NCI-H82 treated with DMSO at 0.1 percent for 48 hours (cell line): ENCODE measurements around the gene ZNF787.

ENCODE experiments used
- DNase-seq: peaks from one replicate; lab custom pipeline; 2025; ENCODE audit not compliant: unreplicated experiment; lab: John Stamatoyannopoulos, UW

Gene ZNF787

DNA sequence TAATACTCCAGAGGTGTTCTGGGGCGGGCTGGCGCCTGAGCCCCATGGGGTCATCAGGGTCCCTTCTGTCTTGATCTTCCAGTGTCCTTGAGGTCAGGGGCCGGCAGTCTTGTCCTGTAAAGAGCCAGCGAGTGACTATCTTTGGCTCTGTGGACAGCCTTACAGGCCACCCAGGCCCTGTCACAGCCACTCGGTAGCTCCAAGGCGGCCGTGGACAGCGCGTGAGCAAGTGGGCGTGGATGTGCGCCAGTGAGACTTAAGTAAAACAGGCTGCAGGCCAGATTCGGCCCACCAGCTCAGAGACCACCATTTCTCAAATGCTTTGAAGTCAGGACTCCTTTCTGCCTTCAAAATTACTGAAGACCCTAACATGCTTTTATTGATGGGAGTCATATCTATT is 23.7 kb upstream of the ZNF787 start:
- DNase-seq = no peak

- no peak for DNase-seq
These were observed 23.3 kb upstream of the ZNF787 start for GRCh38 chr19:56144376-56144775.

DNA sequence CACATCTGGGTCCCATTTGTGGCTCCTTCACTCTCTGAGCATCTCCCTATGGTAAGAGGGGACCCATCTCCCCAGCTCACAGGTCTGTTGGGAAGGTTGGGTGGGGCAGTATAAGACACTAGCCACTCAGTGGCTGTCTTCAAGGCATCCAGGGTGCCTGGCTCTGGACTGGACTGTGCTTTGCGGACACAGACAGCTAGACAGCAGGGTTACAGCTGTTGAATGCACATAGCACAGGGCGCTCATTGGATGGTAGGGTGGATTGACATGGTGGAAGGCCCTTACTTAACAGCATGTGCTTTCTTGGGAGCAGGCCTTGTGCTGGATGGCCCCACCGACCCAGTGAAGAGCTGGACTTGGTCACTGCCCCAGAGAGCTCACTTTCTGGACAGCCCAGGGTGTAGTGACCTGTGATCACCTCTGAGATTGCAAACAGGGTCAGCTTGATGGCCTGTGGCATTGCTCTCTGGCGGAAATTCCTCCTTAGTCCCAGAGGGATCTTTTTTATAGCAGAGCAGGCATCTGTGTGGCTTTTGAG is 21.9 kb upstream of the ZNF787 start:
- DNase-seq = no peak

GRCh38 chr19:56142087-56142787 is 21.1 kb upstream of the ZNF787 start:
- DNase-seq = no peak

GRCh38 chr19:56141417-56141993 is 20.4 kb upstream of the ZNF787 start:
- no peak for DNase-seq

DNA sequence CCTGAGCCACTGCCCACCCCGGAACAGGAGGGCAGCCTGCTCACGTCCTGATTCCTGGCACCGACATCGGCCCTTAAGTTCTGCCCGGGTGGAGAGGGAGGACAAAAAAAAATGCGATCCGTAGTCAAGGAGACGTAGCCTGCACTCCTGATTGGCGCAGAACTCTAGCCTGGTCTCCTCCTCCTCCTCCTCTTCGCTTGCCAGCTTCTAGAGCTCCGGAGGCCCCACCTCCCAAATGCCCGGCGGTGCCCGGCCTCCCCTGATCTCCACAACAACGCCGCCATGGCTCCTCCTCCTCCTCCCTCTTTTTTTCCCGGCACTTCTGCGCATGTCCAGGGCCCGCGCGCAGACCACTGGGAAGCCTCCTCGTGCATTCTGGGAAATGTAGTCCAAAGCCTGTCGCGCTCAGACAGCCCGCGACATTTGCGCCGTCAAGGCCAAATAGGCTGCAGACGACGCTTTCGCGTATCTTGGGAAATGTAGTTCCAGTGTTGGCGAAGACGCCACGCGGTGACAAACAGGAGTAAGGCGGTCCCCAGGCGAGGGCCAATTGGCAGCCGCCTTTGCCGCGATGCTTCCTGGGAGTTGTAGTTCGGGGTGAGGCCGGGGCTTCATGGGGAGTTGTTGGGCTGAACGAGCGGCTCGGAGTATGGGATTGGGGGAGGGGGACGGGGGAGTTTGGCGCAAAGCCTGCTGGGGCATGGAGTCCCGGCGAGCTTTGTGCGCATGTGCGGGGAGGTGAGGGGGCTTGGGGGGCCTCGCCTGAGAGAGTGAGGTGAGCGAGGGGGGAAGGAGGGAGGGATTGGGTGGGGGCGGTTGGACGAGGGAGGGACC is 19.7 kb upstream of the ZNF787 start, which contains the start of gene ZNF444:
TSS of gene ZNF444 (plus strand) at position 705 of the 834 bp plus-strand sequence. CDS start 5,625 bp downstream, outside the sequence.
- DNase-seq = peak; percentile 100

- no peak for DNase-seq
These were observed 18.9 kb upstream of the ZNF787 start for GRCh38 chr19:56139847-56140582.

DNA sequence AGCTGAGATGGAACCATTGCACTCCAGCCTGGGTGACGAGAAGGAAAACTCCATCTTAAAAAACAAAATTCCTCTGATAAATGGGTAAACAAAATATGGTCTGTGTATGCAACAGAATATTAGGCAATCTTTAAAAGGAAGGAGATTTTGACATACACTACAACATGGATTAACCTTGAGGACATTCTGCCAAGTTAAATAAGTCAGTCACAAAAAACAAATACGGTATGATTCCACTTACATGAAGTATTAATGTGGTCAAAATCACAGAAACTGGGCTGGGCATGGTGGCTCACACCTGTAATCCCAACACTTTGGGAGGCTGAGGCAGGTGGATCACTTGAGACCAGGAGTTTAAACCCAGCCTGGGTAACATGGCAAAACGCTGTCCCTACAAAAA is 17.0 kb upstream of the ZNF787 start:
- DNase-seq = no peak

DNA sequence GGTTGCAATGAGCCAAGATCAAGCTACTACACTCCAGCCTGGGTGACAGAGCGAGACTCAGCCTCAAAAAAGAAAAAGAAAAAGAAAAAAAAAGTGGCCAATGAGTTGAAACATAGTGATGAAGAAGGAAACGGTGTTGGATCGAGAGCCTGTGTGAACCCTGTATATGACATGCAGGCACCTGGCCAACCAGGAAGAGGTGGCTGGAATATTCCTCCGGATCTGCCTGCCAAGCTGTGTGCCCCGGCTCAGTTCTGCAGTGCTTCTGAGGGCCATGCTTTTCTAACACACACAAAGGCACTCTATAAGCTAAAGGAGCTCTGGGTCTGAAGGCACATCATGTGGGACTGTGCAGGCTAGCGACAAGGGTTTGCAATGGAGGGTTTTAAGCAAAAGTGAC is 16.3 kb upstream of the ZNF787 start:
- DNase-seq = no peak

DNA sequence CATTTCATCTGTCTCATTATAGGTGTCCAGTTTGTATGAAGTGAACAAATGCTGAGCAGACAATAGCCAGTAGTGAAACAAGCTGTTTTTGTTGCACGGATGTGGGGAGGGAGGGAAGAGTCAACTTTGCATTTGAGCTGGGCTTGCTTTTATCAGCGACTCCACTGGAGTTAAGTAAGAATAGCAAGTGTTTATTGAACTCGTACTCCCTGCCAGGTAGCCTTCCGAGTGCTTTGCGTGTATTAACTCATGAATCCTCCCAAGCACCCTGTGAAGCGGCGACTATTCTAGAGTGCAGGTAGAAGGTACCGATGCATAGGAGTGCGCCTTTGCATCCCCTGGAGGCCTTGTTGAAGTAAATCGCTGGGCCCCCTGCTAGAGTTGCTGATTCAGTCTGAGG is 15.3 kb upstream of the ZNF787 start:
- DNase-seq = no peak

GRCh38 chr19:56134654-56134921 is 13.5 kb upstream of the ZNF787 start:
- DNase-seq = no peak

DNA sequence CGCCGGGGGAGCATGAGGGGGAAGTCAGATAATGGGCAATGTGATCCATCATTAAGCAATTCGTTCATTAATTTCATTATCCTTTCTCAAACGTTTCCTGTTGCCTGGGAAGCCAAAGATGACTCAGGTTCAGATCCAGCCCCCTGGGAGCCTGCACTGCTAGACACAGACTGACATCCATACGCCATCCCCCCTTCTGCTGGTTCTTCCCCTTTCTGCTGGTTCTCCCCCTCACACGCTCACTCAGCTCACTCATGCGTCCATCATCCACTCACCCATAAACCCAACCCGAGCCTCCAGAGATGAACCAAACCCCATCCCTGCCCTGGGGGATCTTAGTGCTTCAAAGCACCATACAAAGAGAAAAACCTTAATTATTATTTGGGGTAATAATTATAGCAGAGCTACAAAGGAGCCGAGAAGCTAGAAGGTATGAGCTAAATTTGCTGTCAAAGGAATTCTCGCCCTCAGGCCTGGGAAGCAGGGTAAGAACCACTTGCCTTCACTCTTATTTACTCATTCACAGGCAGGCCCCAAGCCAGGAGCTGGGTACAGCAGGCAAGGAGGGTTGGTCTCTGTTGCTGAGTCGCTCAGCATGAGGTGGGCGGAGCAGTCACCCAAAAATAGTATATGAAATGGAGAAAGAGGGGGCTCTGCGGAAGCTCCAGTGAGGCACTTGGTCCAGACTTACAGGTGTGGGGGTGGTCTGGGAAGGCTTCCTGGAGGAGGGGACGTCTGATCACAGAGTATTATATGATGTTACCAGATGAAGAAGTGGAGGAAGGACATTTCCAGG is 13.0 kb upstream of the ZNF787 start:
- DNase-seq = no peak

DNA sequence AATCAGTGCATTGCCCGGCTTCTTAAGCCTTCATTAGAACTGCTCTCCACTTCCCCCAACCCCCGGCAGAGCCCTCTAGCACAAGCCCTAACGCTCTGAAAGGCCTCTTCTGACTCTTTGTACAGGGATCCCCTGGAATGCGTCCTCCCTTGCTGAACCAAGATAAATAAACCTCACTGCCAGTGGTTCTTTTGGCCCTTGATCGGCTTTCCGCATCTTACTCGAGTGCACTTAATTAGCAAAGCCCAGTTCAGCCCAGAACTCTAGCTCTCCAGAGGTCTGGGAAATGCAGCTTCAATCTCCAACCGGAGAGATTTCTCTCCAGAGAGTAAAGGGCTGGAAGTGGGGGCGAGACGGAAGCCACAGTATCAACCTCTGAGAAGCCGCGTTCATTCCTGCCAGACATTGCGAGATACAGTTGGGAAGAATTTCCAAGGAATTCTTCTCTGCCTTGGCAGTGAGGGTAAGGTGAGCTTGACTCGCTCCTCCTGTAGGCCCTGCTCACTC is 11.3 kb upstream of the ZNF787 start:
- DNase-seq = no peak

GRCh38 chr19:56131651-56132050 is 10.6 kb upstream of the ZNF787 start:
- DNase-seq = no peak

- DNase-seq = no peak
These were observed 8.9 kb upstream of the ZNF787 start for GRCh38 chr19:56130006-56130405.

DNA sequence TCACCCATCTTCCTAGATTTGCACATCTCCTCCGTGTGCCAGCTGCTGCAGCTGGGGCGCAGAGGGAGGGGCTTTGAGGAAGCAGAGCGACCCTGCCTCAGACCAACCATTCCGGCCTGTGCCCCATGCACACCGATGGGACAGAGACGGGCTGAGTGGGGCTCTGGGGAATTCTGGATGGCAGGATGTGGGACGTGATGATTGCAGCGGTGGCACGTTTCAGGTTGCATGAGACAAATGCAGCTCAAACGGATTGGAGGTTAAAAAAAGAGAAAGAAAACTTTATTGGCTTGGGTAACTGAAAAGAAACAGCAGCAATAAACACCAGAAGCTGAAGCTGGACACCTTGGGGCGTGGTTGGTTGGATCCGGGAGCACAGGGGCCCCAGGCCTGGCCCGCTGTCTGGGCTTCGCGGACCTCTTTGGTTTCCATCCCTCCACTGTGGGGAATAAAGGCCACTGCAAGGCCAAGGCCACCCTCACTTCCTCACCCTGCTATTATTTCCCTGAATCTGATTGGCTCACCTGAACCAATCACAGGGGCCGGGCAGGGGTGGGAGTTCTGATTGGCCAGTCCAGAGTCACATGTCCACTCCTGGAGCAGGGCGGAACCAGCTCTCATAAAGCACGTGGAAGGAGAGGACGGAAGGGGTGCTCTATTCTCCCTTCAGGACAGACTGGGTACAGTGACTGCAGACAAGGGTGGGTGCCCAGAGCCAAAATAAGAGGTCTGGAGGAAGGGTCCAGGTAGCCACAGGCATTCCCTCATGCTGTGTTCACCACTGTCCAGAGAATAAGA is 6.1 kb upstream of the ZNF787 start:
- no peak for DNase-seq

GRCh38 chr19:56125806-56126590 is 4.9 kb upstream of the ZNF787 start:
- DNase-seq = no peak

- no peak for DNase-seq
These were observed 3.5 kb upstream of the ZNF787 start for GRCh38 chr19:56124578-56124977.
